Smooth muscle cell of the brain vasculature (primary cell): ENCODE measurements around the gene UNK.

Experiments used
- DNase-seq: peaks from one replicate; pipeline ENCODE4 v3.0.0-alpha.2; 2012; ENCODE audit warnings: low read depth, low spot score

Gene UNK

GRCh38 chr17:75834279-75834920 lies 49.8 kb downstream of the UNK start:
- no peak for DNase-seq

- no peak for DNase-seq
Observed at GRCh38 chr17:75834928-75835653, 50.5 kb downstream of the UNK start.

GRCh38 chr17:75835654-75835987 lies 51.0 kb downstream of the UNK start:
- no peak for DNase-seq

- DNase-seq = no peak
Observed at GRCh38 chr17:75836605-75837004, 52.0 kb downstream of the UNK start.

- no peak for DNase-seq
Observed at GRCh38 chr17:75837899-75838298, 53.3 kb downstream of the UNK start.

GRCh38 chr17:75838410-75838809 lies 53.8 kb downstream of the UNK start:
- DNase-seq = no peak

- no peak for DNase-seq
Observed at GRCh38 chr17:75839942-75840798, 55.6 kb downstream of the UNK start.

GRCh38 chr17:75840799-75841164 lies 56.2 kb downstream of the UNK start:
- no peak for DNase-seq

- no peak for DNase-seq
Observed at GRCh38 chr17:75842411-75842810, 57.8 kb downstream of the UNK start.

GRCh38 chr17:75842963-75843576 lies 58.5 kb downstream of the UNK start:
- no peak for DNase-seq

GRCh38 chr17:75843577-75844529 lies 59.2 kb downstream of the UNK start, which contains the start of gene UNC13D:
Gene UNC13D (minus strand): TSS chr17:75844404. CDS start chr17:75844337, 67 bp downstream.
- no peak for DNase-seq

- no peak for DNase-seq
Observed at GRCh38 chr17:75844530-75845057, 60.0 kb downstream of the UNK start.

- DNase-seq = no peak
Observed at GRCh38 chr17:75845058-75845711, 60.6 kb downstream of the UNK start.

- DNase-seq = no peak
Observed at GRCh38 chr17:75845933-75846691, 61.5 kb downstream of the UNK start.

- DNase-seq = no peak
Observed at GRCh38 chr17:75846692-75847613, 62.3 kb downstream of the UNK start.

GRCh38 chr17:75847614-75848522 lies 63.3 kb downstream of the UNK start:
- DNase-seq = no peak
